ENCODE measurements around the gene HJV.

The HJV gene

GRCh38 chr1:145997016-145997717 lies 24.4 kb downstream of the HJV start:
- peak overlapping the region; percentile 99 for H3K4me3 ChIP-seq (ENCODE audit: low read length)
- TF ChIP-seq CTCF (conservative IDR thresholded peaks at IDR 0.05; ENCODE audit: low read length): no peak
- peak; percentile 19 for DNase-seq (ENCODE audit: low read depth)

GRCh38 chr1:145996433-145997015 lies 25.0 kb downstream of the HJV start, which contains the start of gene TXNIP:
Gene TXNIP (minus strand): TSS chr1:145996579. CDS start chr1:145996266, 313 bp downstream.
- TF ChIP-seq CTCF (conservative IDR thresholded peaks at IDR 0.05; ENCODE audit: low read length): no peak

GRCh38 chr1:145995964-145996432 lies 25.5 kb downstream of the HJV start:
- H3K4me3 ChIP-seq (ENCODE audit: low read length): peak overlapping the region; percentile 99
- TF ChIP-seq CTCF (conservative IDR thresholded peaks at IDR 0.05; ENCODE audit: low read length): no peak
- DNase-seq (ENCODE audit: low read depth): no peak

More at GRCh38 chr1:145996433-145997015, 25.0 kb downstream of the HJV start, which contains the start of gene TXNIP:
- peak; percentile 97 for DNase-seq (ENCODE audit: low read depth)
- H3K4me3 ChIP-seq (ENCODE audit: low read length): peak within 1 kb of the TSS; percentile 99

- no peak for DNase-seq (ENCODE audit: low read depth)
- H3K4me3 ChIP-seq (ENCODE audit: low read length): peak overlapping the region; percentile 99
- no peak for TF ChIP-seq CTCF (conservative IDR thresholded peaks at IDR 0.05; ENCODE audit: low read length)
Observed at GRCh38 chr1:145995148-145995881, 26.2 kb downstream of the HJV start.

- DNase-seq (ENCODE audit: low read depth): no peak
- peak overlapping the region; percentile 99 for H3K4me3 ChIP-seq (ENCODE audit: low read length)
- no peak for TF ChIP-seq CTCF (conservative IDR thresholded peaks at IDR 0.05; ENCODE audit: low read length)
Observed at GRCh38 chr1:145994391-145995120, 27.0 kb downstream of the HJV start.

- no peak for DNase-seq (ENCODE audit: low read depth)
- TF ChIP-seq CTCF (conservative IDR thresholded peaks at IDR 0.05; ENCODE audit: low read length): no peak
- peak overlapping the region; percentile 99 for H3K4me3 ChIP-seq (ENCODE audit: low read length)
Observed at GRCh38 chr1:145993618-145994390, 27.7 kb downstream of the HJV start.
